ENCODE measurements around the gene DACH1.

Gene DACH1

DNA sequence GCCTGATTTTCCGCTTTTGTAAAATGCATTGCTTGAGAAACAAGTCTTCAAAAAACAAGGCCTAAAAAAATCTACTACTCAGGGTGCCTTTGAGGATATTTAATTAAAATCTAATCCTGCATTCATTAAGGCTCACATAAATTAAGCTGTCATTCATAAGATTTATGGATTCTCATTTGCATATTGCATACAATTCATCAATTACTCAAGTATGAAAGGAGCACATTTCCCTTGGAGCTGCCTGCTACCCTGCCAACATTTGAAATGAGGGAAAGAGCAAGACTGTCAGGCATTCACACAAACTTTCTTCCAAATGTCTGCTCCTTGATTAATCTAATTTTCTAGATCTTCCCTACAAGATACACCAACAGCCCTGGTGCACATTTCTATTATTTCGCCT, 140.0 kb downstream of the DACH1 start:
- Histone ChIP-seq H3K36me3 (ENCODE audit: control insufficient read depth in 2 of 2, insufficient read depth in 1 of 2, low read length in 2 of 2) (no peaks in the 10 kb centered on the region), H3K4me3 (ENCODE audit: low read depth, low read length) (no peak overlapping the region), H3K4me1 (ENCODE audit: control insufficient read depth, insufficient read depth, low read length) (no peaks in the 10 kb centered on the region), H3K27ac (ENCODE audit: extremely low read depth, low read depth, low read length) (no peak overlapping the region), H3K9me3 (ENCODE audit: control insufficient read depth, insufficient read depth, low read depth, low read length) (no peaks in the 10 kb centered on the region)
- CTCF ChIA-PET = no interaction called here
- no peak for TF ChIP-seq ZNF302 (tag by site-specific recombination; IDR thresholded peaks at IDR 0.05; ENCODE audit: low read depth)
- TF ChIP-seq ZNF510 (tag by site-specific recombination; IDR thresholded peaks at IDR 0.05; ENCODE audit: insufficient replicate concordance) = no peak
- TF ChIP-seq ZNF10 (tag by site-specific recombination; IDR thresholded peaks at IDR 0.05) = no peak
- TF ChIP-seq, protein P1, sequence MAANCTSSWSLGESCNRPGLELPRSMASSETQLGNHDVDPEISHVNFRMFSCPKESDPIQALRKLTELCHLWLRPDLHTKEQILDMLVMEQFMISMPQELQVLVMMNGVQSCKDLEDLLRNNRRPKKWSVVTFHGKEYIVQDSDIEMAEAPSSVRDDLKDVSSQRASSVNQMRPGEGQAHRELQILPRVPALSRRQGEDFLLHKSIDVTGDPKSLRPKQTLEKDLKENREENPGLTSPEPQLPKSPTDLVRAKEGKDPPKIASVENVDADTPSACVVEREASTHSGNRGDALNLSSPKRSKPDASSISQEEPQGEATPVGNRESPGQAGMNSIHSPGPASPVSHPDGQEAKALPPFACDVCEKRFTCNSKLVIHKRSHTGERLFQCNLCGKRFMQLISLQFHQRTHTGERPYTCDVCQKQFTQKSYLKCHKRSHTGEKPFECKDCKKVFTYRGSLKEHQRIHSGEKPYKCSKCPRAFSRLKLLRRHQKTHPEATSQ (tag by site-specific recombination; IDR thresholded peaks at IDR 0.05) = no peak
- no peak for TF ChIP-seq ZNF423 (tag by site-specific recombination; IDR thresholded peaks at IDR 0.05)
- no peak for TF ChIP-seq KLF7 (tag by site-specific recombination; IDR thresholded peaks at IDR 0.05; ENCODE audit: borderline replicate concordance)
- TF ChIP-seq, protein P2, sequence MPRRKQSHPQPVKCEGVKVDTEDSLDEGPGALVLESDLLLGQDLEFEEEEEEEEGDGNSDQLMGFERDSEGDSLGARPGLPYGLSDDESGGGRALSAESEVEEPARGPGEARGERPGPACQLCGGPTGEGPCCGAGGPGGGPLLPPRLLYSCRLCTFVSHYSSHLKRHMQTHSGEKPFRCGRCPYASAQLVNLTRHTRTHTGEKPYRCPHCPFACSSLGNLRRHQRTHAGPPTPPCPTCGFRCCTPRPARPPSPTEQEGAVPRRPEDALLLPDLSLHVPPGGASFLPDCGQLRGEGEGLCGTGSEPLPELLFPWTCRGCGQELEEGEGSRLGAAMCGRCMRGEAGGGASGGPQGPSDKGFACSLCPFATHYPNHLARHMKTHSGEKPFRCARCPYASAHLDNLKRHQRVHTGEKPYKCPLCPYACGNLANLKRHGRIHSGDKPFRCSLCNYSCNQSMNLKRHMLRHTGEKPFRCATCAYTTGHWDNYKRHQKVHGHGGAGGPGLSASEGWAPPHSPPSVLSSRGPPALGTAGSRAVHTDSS (tag by site-specific recombination; IDR thresholded peaks at IDR 0.05) = no peak
- POLR2A ChIA-PET = no interaction called here

DNA sequence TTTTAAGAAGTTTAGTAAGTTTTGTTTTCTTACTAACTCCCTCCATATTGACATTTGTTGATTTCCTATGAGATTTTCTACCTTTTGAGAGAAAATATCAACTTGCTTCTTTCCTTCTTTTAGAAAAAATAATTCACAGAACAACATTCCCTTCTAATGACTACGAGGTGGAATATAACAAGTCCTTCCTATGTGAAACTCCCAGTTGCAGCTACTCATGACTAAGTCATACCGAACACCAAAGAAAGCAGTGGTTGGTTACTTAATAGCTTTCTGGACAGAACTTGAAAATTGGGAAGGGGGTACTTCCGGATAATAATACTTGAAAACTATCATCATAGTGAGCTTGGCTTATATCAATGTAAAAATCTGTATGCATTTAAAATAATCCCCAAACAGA, 144.8 kb downstream of the DACH1 start:
- POLR2A ChIA-PET = no interaction called here
- no peaks in the 10 kb centered on the region for H3K9me3 ChIP-seq (ENCODE audit: control insufficient read depth, insufficient read depth, low read depth, low read length)
- no peak overlapping the region for H3K4me3 ChIP-seq (ENCODE audit: low read depth, low read length)
- H3K4me1 ChIP-seq (ENCODE audit: control insufficient read depth, insufficient read depth, low read length) = no peaks in the 10 kb centered on the region
- CTCF ChIA-PET = no interaction called here
- no peak overlapping the region for H3K27ac ChIP-seq (ENCODE audit: extremely low read depth, low read depth, low read length)
- no peaks in the 10 kb centered on the region for H3K36me3 ChIP-seq (ENCODE audit: control insufficient read depth in 2 of 2, insufficient read depth in 1 of 2, low read length in 2 of 2)
- TF ChIP-seq ZNF660 (tag by site-specific recombination; IDR thresholded peaks at IDR 0.05) (no peak), ZNF121 (tag by site-specific recombination; IDR thresholded peaks at IDR 0.05) (no peak), TSHZ1 (tag by site-specific recombination; IDR thresholded peaks at IDR 0.05; ENCODE audit: borderline replicate concordance) (no peak), ZNF354C (tag by site-specific recombination; IDR thresholded peaks at IDR 0.05; ENCODE audit: borderline replicate concordance, low read depth) (no peak), ZNF280C (tag by site-specific recombination; IDR thresholded peaks at IDR 0.05) (no peak), ZFP69B (tag by site-specific recombination; IDR thresholded peaks at IDR 0.05) (no peak), OSR2 (tag by site-specific recombination; IDR thresholded peaks at IDR 0.05) (no peak), ZNF274 (IDR thresholded peaks at IDR 0.05; ENCODE audit: low read length) (no peak), ZNF274 (tag by site-specific recombination; IDR thresholded peaks at IDR 0.05; ENCODE audit: borderline replicate concordance) (no peak), ZNF624 (tag by site-specific recombination; IDR thresholded peaks at IDR 0.05) (no peak), ZNF830 (tag by site-specific recombination; IDR thresholded peaks at IDR 0.05; ENCODE audit: low read depth) (no peak), ZNF169 (tag by site-specific recombination; IDR thresholded peaks at IDR 0.05) (no peak), ZNF335 (tag by site-specific recombination; conservative IDR thresholded peaks at IDR 0.05) (no peak)
- TF ChIP-seq, protein P3, sequence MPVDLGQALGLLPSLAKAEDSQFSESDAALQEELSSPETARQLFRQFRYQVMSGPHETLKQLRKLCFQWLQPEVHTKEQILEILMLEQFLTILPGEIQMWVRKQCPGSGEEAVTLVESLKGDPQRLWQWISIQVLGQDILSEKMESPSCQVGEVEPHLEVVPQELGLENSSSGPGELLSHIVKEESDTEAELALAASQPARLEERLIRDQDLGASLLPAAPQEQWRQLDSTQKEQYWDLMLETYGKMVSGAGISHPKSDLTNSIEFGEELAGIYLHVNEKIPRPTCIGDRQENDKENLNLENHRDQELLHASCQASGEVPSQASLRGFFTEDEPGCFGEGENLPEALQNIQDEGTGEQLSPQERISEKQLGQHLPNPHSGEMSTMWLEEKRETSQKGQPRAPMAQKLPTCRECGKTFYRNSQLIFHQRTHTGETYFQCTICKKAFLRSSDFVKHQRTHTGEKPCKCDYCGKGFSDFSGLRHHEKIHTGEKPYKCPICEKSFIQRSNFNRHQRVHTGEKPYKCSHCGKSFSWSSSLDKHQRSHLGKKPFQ (tag by site-specific recombination; IDR thresholded peaks at IDR 0.05) = no peak
- TF ChIP-seq, protein P4, sequence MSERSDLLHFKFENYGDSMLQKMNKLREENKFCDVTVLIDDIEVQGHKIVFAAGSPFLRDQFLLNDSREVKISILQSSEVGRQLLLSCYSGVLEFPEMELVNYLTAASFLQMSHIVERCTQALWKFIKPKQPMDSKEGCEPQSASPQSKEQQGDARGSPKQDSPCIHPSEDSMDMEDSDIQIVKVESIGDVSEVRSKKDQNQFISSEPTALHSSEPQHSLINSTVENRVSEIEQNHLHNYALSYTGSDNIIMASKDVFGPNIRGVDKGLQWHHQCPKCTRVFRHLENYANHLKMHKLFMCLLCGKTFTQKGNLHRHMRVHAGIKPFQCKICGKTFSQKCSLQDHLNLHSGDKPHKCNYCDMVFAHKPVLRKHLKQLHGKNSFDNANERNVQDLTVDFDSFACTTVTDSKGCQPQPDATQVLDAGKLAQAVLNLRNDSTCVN (tag by site-specific recombination; optimal IDR thresholded peaks at IDR 0.05) = no peak
